ENCODE measurements around the gene GSAP. TPM values are rescaled to one million over a fixed set of nuclear protein-coding genes. Genes with fewer than 3 reads are reported as not detected.

GSAP gene
- total and polyA plus RNA-seq, 2 of the 4 experiments (the other 2 are of a cell fraction): 1.6 to 1.8 TPM

DNA sequence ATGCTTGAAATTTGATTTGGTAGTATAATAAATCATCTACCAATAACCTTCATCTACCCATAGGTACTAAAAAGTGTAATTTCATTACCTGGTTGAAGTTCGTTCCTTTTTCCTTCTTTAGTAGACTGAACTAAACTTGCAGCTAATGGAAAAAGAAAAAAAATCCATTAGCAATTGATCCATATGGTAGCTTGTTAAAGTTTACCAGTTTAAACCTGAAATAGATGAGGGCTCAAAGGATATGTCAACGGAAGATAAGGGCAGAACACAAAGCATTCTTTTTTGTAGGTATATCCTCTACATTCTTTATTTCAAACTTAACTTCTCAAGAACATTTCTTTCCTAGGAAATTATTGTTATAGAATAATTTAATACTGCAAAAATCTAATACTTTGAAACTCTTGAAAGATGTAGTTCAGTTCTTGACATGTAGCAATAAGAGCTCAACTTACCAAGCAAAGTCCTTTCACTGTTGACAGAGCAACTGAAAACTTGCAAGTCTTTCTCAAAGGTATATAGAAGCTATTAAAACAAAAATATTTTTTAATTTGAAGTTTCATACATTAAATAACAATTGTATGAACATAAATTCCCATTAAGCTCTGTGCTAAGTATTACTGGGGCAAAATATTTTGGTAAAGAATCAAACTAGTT is 19.1 kb downstream of the GSAP start:
- Histone ChIP-seq H3K4me2 (ENCODE audit: low read depth, low read length) (no peak overlapping the region), H3K4me1 (ENCODE audit: control insufficient read depth, insufficient read depth, low read length) (peaks cover 4% of the 10 kb centered on the region; the same call in 1 of the 2 replicates), H4K20me1 (ENCODE audit: insufficient read depth, low read length) (no peaks in the 10 kb centered on the region), H4K8ac (ENCODE audit: low read depth in 2 of 2, low read length in 2 of 2) (no peak overlapping the region), H3K23ac (ENCODE audit: low read depth, low read length) (no peak overlapping the region), H3K9ac (ENCODE audit: low read depth, low read length) (no peak overlapping the region), H3K27me3 (ENCODE audit: control insufficient read depth, insufficient read depth, low read length) (no peaks in the 10 kb centered on the region), H3K18ac (ENCODE audit: low read depth, low read length) (no peak overlapping the region), H3K56ac (ENCODE audit: extremely low read depth, insufficient read depth, low read length) (no peak overlapping the region), H2AFZ (replicated peaks; ENCODE audit: low read length, poor library complexity) (no peak overlapping the region), H2AK5ac (ENCODE audit: low read depth, low read length) (no peak overlapping the region), H2BK15ac (ENCODE audit: low read depth, low read length) (no peak overlapping the region), H3K4ac (ENCODE audit: low read depth, low read length) (no peak overlapping the region), H2BK20ac (ENCODE audit: low read depth, low read length) (no peak overlapping the region), H2BK5ac (ENCODE audit: low read depth, low read length, poor library complexity, severe bottlenecking) (no peak overlapping the region), H3K9me3 (ENCODE audit: control insufficient read depth, insufficient read depth, low read length) (no peaks in the 10 kb centered on the region), H3K27ac (ENCODE audit: insufficient read depth, low read length) (no peak overlapping the region), H3K36me3 (ENCODE audit: control insufficient read depth, insufficient read depth, low read length) (no peaks in the 10 kb centered on the region), H3K9me1 (ENCODE audit: insufficient read depth, low read length) (peaks cover 3% of the 10 kb centered on the region; the same call in 1 of the 2 replicates), H3K79me1 (ENCODE audit: low read depth in 1 of 2, low read length in 2 of 2) (no peaks in the 10 kb centered on the region), H2AK9ac (replicated peaks; ENCODE audit: low read depth, low read length, poor library complexity) (no peak overlapping the region), H3K4me3 (ENCODE audit: insufficient read depth, low read depth, low read length) (no peak overlapping the region), H2BK120ac (ENCODE audit: low read depth, low read length) (no peak overlapping the region), H4K91ac (ENCODE audit: insufficient read depth, low read depth, low read length) (no peak overlapping the region), H3K14ac (replicated peaks; ENCODE audit: low read depth, low read length) (no peak overlapping the region), H4K5ac (ENCODE audit: low read depth, low read length) (no peak overlapping the region)
- no TSS peak for BruUV-seq (replicated peaks)
- ATAC-seq (ENCODE audit: low read depth) (no peak), DNase-seq (no peak)
- TF ChIP-seq BHLHE40 (IDR thresholded peaks at IDR 0.05; ENCODE audit: low read depth, low read length): no peak
- TF ChIP-seq, protein P1, sequence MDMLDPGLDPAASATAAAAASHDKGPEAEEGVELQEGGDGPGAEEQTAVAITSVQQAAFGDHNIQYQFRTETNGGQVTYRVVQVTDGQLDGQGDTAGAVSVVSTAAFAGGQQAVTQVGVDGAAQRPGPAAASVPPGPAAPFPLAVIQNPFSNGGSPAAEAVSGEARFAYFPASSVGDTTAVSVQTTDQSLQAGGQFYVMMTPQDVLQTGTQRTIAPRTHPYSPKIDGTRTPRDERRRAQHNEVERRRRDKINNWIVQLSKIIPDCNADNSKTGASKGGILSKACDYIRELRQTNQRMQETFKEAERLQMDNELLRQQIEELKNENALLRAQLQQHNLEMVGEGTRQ (IDR thresholded peaks at IDR 0.05; ENCODE audit: low read depth, low read length): no peak
- TF ChIP-seq SMC3 (IDR thresholded peaks at IDR 0.05; ENCODE audit: low read depth, low read length): no peak
- TF ChIP-seq MAZ (IDR thresholded peaks at IDR 0.05; ENCODE audit: borderline replicate concordance, low read depth, low read length): no peak
- no peak for TF ChIP-seq RFX5 (IDR thresholded peaks at IDR 0.05; ENCODE audit: low read depth, low read length)
- in situ Hi-C loops (cut with MboI; ENCODE audit: low sequenced_read_pairs): no loop called here
- dilution Hi-C loops (cut with HindIII; ENCODE audit: low sequenced_read_pairs, unreplicated experiment): no loop called here
- CTCF ChIA-PET: no interaction called here
- no CpG with 5 or more reads among the region's 2 CpGs for WGBS, 2 experiments (ENCODE audit: extremely low coverage in 2 of 2, insufficient read length in 1 of 2)
- intact Hi-C loops (cut with micrococcal nuclease): no loop called here
- POLR2A ChIA-PET (ENCODE audit: unreplicated experiment): no interaction called here

Data from IMR-90 (cell line).